ENCODE results near the gene NEU2. TPM values are rescaled to one million over a fixed set of nuclear protein-coding genes. Genes with fewer than 3 reads are reported as not detected.

The NEU2 gene
- total RNA-seq, 1 experiment from 2014 or later = not detected

DNA sequence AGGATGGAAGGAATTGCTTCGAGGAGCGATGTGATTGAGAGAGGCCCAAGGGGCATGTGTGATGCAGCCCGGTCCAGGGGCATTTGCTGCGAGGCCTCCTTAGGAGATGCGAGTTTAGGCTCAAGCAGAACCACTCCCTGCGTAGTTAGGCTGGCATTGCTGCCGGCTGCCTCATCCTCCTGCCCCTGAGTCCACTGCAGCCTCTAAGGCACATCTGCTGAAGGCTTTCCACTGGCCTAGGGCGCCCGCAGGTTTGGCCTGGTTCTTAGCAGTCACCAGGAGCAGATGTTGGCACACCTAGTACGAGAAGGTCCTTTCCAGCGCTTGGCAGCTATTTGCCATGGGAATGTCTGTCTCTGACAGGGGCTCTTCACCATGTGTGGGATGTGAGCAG, 48.4 kb downstream of the NEU2 start:
- no peak overlapping the region for H3K4me2 ChIP-seq (ENCODE audit: low read length)
- no peak overlapping the region for H2AFZ ChIP-seq (ENCODE audit: low read depth, low read length, poor library complexity, severe bottlenecking)
- H3K79me2 ChIP-seq (ENCODE audit: insufficient read depth, low read length) = no peaks in the 10 kb centered on the region
- no peaks in the 10 kb centered on the region for H3K27me3 ChIP-seq (ENCODE audit: insufficient read depth, low read length)
- POLR2A ChIA-PET = no interaction called here
- no TSS peak for BruUV-seq (replicated peaks)
- intact Hi-C loops (cut with micrococcal nuclease) = no loop called here
- DNase-seq (ENCODE audit: low read depth, low spot score) = no peak
- CTCF ChIA-PET = no interaction called here
- no peak overlapping the region for H3K4me3 ChIP-seq (replicated peaks in 1 of 2; ENCODE audit: low read depth in 1 of 2, low read length in 2 of 2)
- H3K9me3 ChIP-seq (ENCODE audit: control insufficient read depth in 1 of 2, insufficient read depth in 1 of 2, low read depth in 1 of 2, low read length in 2 of 2) = no peaks in the 10 kb centered on the region
- no peaks in the 10 kb centered on the region for H3K4me1 ChIP-seq (ENCODE audit: control insufficient read depth in 1 of 2, insufficient read depth in 2 of 2, low read length in 2 of 2)
- H3K36me3 ChIP-seq (ENCODE audit: control insufficient read depth in 1 of 2, insufficient read depth in 2 of 2, low read length in 2 of 2) = no peaks in the 10 kb centered on the region
- no peaks in the 10 kb centered on the region for H3K9me2 ChIP-seq (ENCODE audit: insufficient read depth)
- no peak for ATAC-seq
- H3K9ac ChIP-seq (ENCODE audit: low read length) = no peak overlapping the region
- no peak overlapping the region for H3K27ac ChIP-seq (ENCODE audit: low read depth, low read length)
- no peaks in the 10 kb centered on the region for H4K20me1 ChIP-seq (ENCODE audit: insufficient read depth)
- no peak for TF ChIP-seq CEBPB (IDR thresholded peaks at IDR 0.05; ENCODE audit: low read depth)
- no peak for TF ChIP-seq FOSL1 (IDR thresholded peaks at IDR 0.05; ENCODE audit: low read depth)
- TF ChIP-seq, protein P1, sequence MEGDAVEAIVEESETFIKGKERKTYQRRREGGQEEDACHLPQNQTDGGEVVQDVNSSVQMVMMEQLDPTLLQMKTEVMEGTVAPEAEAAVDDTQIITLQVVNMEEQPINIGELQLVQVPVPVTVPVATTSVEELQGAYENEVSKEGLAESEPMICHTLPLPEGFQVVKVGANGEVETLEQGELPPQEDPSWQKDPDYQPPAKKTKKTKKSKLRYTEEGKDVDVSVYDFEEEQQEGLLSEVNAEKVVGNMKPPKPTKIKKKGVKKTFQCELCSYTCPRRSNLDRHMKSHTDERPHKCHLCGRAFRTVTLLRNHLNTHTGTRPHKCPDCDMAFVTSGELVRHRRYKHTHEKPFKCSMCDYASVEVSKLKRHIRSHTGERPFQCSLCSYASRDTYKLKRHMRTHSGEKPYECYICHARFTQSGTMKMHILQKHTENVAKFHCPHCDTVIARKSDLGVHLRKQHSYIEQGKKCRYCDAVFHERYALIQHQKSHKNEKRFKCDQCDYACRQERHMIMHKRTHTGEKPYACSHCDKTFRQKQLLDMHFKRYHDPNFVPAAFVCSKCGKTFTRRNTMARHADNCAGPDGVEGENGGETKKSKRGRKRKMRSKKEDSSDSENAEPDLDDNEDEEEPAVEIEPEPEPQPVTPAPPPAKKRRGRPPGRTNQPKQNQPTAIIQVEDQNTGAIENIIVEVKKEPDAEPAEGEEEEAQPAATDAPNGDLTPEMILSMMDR (IDR thresholded peaks at IDR 0.05 in 2 of 3, conservative IDR thresholded peaks at IDR 0.05 in 1 of 3; ENCODE audit: borderline replicate concordance in 1 of 3, insufficient read depth in 1 of 3, low read depth in 2 of 3, low read length in 2 of 3) = no peak
- no peak for TF ChIP-seq ZFX (IDR thresholded peaks at IDR 0.05)
- no peak for TF ChIP-seq POLR2A (IDR thresholded peaks at IDR 0.05; ENCODE audit: borderline replicate concordance, extremely low read depth, insufficient read depth, insufficient read length)
- no peak for TF ChIP-seq TCF7L2 (IDR thresholded peaks at IDR 0.05; ENCODE audit: borderline replicate concordance, extremely low read depth, insufficient read depth, insufficient read length)
- TF ChIP-seq EGR1 (IDR thresholded peaks at IDR 0.05; ENCODE audit: low read depth) = no peak
- no peak for TF ChIP-seq JUND (IDR thresholded peaks at IDR 0.05)
- TF ChIP-seq ZNF274 (IDR thresholded peaks at IDR 0.05; ENCODE audit: low read depth, low read length) = no peak
- no peak for TF ChIP-seq SP1 (IDR thresholded peaks at IDR 0.05; ENCODE audit: low read depth)
- TF ChIP-seq, protein P2, sequence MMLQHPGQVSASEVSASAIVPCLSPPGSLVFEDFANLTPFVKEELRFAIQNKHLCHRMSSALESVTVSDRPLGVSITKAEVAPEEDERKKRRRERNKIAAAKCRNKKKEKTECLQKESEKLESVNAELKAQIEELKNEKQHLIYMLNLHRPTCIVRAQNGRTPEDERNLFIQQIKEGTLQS (IDR thresholded peaks at IDR 0.05) = no peak
- RAD21 ChIA-PET (ENCODE audit: low non-redundant PET in 1 of 2, low total read pairs in 2 of 2, uncharacterized antibody in 2 of 2, unreplicated experiment in 2 of 2) = no interaction called here

Measured in HCT116 (cell line).